Endothelial cell (in vitro differentiated cells): ENCODE measurements around the gene GALNT7. TPM values are rescaled to one million over a fixed set of nuclear protein-coding genes. Genes with fewer than 3 reads are reported as not detected.

ENCODE experiments used
- DNase-seq: peaks from one replicate; pipeline ENCODE4 v3.0.0; 2021; ENCODE audit warnings: low spot score
- H3K27ac Mint-ChIP-seq: one replicate; pipeline ENCODE4 v1.8.0; 2021; ENCODE audit warnings: mixed read lengths, inconsistent platforms; ENCODE audit not compliant: unreplicated experiment
- H3K27me3 Mint-ChIP-seq: one replicate; pipeline ENCODE4 v1.8.0; 2021; ENCODE audit warnings: mild to moderate bottlenecking, moderate library complexity, mixed read lengths, inconsistent platforms; ENCODE audit not compliant: unreplicated experiment
- H3K36me3 Mint-ChIP-seq: one replicate; pipeline ENCODE4 v1.8.0; 2021; ENCODE audit warnings: mild to moderate bottlenecking, low read depth, mixed read lengths, inconsistent platforms; ENCODE audit not compliant: unreplicated experiment
- H3K4me1 Mint-ChIP-seq: one replicate; pipeline ENCODE4 v1.8.0; 2021; ENCODE audit warnings: mild to moderate bottlenecking, mixed read lengths, inconsistent platforms; ENCODE audit not compliant: unreplicated experiment
- H3K4me3 Mint-ChIP-seq: one replicate; pipeline ENCODE4 v1.8.0; 2021; ENCODE audit warnings: mild to moderate bottlenecking, mixed read lengths, inconsistent platforms; ENCODE audit not compliant: unreplicated experiment
- H3K9me3 Mint-ChIP-seq: one replicate; pipeline ENCODE4 v1.8.0; 2021; ENCODE audit warnings: mixed read lengths, inconsistent platforms; ENCODE audit not compliant: unreplicated experiment
- CTCF ChIP-seq: fragments of 200-600 bp; sonication (generic); IDR thresholded peaks from one replicate; pipeline ENCODE4 v1.5.0; 2021; ENCODE audit warnings: antibody characterized with exemption; ENCODE audit not compliant: unreplicated experiment
- total RNA-seq: library from RNA; stranded (reverse); fragmentation: NEBNext Ultra II Directional; extraction: Animal tissue kit (Norgen Biotek cat#: 25700); gene quantifications from one replicate; pipeline ENCODE4 v1.2.1, GENCODE V29; 2021; ENCODE audit not compliant: unreplicated experiment

The GALNT7 gene
- total RNA-seq, 1 donor from 2014 or later = 80.9 TPM

DNA sequence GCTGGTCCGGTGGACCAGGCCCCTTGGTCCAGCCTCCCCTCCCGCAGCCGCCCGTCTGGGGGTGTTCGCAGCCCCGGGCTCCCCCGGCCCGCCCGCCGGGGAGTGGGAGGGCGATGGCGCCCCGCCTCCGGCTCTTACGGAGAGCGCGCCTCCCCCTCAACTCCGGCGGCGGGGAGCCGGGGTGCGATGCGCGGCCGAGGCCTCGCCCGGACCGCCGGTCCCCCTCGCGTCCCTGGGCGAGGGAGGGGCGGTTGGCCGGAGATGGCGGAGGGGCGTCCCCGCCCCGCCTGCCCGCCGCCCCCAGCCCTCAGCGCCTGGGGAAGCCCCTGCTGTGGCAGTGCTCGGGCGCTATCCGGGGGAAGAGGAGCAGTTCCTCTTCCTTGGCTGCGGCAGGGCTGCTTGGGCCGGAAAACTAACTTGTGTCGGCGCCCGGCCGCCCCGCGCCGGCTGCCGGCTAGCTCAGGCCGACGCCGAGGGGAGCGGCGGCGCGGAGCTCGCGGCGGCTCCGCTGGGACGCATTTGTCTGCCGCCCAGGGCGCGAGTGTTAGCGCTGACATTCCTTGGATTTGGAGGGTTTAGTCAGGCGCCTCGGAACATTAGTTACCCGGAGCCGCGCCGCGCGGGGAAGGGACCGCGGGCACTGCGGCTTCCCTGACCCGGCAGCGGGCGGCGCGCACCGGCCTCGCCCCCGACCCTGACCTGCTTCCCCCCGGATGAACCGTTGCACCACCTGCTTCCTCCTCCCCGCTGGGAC, 994 bp downstream of the GALNT7 start:
- TF ChIP-seq CTCF = no peak
- peak; percentile 76 for DNase-seq
- no peaks in the 10 kb centered on the region for H3K9me3 Mint-ChIP-seq
- H3K4me3 Mint-ChIP-seq = peak overlapping the region; percentile 96
- peaks cover 18% of the 10 kb centered on the region for H3K27me3 Mint-ChIP-seq
- H3K27ac Mint-ChIP-seq = no peak overlapping the region
- H3K4me1 Mint-ChIP-seq = peaks cover 59% of the 10 kb centered on the region
- peaks cover 11% of the 10 kb centered on the region for H3K36me3 Mint-ChIP-seq

DNA sequence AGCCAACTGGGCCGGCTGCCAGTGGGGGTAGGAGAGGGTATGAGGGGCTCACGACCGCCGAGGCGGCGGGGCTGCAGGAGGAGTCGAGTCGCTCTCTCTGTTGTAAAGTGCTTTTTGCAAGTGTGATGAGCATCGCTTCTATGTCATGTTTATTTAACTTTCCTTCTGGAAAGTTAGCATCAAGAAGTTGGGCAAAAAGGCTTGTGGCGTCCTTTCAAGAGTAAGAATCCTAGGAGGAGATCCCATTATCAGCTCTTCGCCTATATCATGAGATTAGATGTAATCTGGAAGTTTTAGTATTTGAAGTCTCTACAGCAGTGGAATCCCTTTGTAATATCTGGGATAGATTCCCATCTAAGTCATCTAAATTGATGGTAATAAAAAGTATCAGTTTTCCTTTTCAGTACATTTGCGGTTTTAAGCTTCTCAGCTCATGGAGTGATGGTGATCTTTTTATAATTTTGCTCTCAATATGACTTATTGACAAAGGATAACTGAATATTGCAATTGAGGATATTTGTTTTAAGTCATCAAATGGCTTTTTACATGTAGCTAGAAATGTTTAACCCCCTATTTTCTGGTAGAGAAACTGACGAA, 1.7 kb downstream of the GALNT7 start:
- peaks cover 18% of the 10 kb centered on the region for H3K27me3 Mint-ChIP-seq
- peak overlapping the region; percentile 96 for H3K4me3 Mint-ChIP-seq
- TF ChIP-seq CTCF = no peak
- H3K36me3 Mint-ChIP-seq = peaks cover 11% of the 10 kb centered on the region
- peak overlapping the region; percentile 89 for H3K27ac Mint-ChIP-seq
- peaks cover 63% of the 10 kb centered on the region for H3K4me1 Mint-ChIP-seq
- no peak for DNase-seq
- H3K9me3 Mint-ChIP-seq = no peaks in the 10 kb centered on the region

DNA sequence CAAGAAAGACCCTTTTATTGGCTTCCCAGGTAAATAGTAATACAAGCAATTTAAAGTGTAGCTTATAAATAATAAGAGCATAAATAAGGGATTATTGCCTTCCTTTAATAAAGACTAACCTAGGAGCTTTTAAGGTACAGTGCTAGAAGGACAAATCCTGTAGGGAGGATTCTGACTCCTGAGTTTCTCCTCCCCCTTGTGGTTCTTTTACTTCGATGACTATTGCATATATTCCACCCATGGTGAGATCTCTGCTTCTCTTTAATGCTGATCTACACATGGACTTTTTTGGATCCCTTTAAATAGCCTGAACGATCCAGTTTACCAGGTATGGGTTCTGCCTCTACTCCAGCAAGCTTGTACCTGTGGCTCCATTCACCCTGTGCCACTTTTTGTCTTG, 2.5 kb downstream of the GALNT7 start:
- H3K27me3 Mint-ChIP-seq = peaks cover 18% of the 10 kb centered on the region
- peak; percentile 34 for TF ChIP-seq CTCF
- H3K4me3 Mint-ChIP-seq = peak overlapping the region; percentile 96
- H3K36me3 Mint-ChIP-seq = peaks cover 8% of the 10 kb centered on the region
- peak overlapping the region; percentile 22 for H3K27ac Mint-ChIP-seq
- H3K9me3 Mint-ChIP-seq = no peaks in the 10 kb centered on the region
- peaks cover 68% of the 10 kb centered on the region for H3K4me1 Mint-ChIP-seq
- no peak for DNase-seq

DNA sequence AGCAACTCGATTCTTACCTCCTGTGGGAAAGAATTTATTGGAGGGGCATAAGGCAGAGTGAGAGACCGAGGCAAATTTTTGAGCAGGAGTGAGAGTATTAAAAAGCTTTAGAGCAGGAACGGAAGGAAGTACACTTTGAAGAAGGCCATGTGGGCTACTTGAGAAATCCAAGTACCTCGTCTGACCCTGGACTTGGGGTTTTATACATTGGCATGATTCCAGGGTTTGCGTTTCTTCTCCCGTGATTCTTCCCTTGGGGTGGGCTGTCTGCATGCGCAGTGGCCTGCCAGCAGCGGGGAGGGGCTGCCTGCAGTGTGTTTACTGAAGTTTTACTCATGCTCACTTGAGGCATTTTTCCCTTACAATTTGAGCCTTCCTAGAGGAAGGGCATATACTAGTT, 3.4 kb downstream of the GALNT7 start:
- no peaks in the 10 kb centered on the region for H3K9me3 Mint-ChIP-seq
- peaks cover 8% of the 10 kb centered on the region for H3K36me3 Mint-ChIP-seq
- peaks cover 18% of the 10 kb centered on the region for H3K27me3 Mint-ChIP-seq
- no peak for TF ChIP-seq CTCF
- H3K4me3 Mint-ChIP-seq = peak overlapping the region; percentile 33
- peaks cover 70% of the 10 kb centered on the region for H3K4me1 Mint-ChIP-seq
- DNase-seq = no peak
- H3K27ac Mint-ChIP-seq = peak overlapping the region; percentile 50

DNA sequence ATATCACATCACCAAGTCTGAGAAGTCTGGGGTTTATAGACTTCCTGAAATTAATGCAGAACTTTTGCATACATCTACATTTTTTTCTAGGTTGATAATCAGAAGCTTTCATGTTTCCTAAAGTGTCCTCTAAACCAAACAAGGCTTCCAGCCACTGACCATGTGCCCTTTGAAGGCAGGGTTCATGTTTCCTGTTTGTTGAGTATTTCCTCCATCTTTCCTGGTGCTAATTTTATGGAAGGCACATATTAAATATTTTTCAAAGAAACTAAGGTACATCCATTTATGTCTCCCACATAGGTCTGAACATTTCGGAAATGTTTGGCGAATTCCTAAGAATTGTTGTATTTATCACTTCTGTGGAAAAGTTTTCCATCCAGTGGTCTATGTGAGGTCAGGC, 5.6 kb downstream of the GALNT7 start:
- Mint-ChIP-seq H3K27me3 (peaks cover 11% of the 10 kb centered on the region), H3K27ac (no peak overlapping the region), H3K36me3 (peaks cover 4% of the 10 kb centered on the region), H3K4me1 (peaks cover 65% of the 10 kb centered on the region), H3K4me3 (no peak overlapping the region), H3K9me3 (no peaks in the 10 kb centered on the region)
- no peak for DNase-seq
- TF ChIP-seq CTCF = no peak
